ENCODE measurements around the gene SIGMAR1. TPM values are rescaled to one million over a fixed set of nuclear protein-coding genes. Genes with fewer than 3 reads are reported as not detected.

Gene SIGMAR1
- total RNA-seq, 4 donors from 2014 or later: 48.6 to 89.7 (median 76.6) TPM

DNA sequence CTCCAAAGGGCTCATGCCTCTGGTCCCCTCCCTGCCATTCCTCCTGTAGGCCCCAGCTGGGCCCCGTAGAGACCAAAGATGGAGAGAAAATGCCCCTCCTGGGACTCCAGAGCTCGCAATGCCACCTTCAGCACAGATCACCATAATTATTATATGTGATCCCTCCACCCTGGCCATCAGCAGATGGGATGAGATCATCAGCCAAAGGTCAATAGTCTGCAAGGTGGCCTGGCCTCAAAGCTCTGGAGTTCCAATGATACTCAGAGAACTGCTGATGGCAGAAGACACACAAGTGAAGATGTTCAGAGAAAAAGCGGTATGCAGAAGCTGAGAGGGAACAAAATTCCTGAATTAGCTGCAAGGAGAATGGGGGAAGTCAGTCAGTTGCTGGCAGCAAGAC is 30.7 kb downstream of the SIGMAR1 start:
- no peaks in the 10 kb centered on the region for H3K9me3 ChIP-seq

GRCh38 chr9:34606190-34606589 is 31.4 kb downstream of the SIGMAR1 start:
- DNase-seq: no peak
- peaks cover 5 to 6% of the 10 kb centered on the region in 2 donors for H3K4me1 ChIP-seq
- intact Hi-C loops (cut with DNase I): no loop called here
- no peaks in the 10 kb centered on the region for H3K27me3 ChIP-seq
- H3K9me3 ChIP-seq: no peaks in the 10 kb centered on the region
- no peaks in the 10 kb centered on the region for H3K36me3 ChIP-seq
- TF ChIP-seq CTCF (IDR thresholded peaks at IDR 0.05) (no peak), POLR2A (IDR thresholded peaks at IDR 0.05) (no peak)
- no peak overlapping the region for H3K4me3 ChIP-seq (replicated peaks in 1 of 3)
- H3K27ac ChIP-seq: no peak overlapping the region

More for the DNA sequence above, 30.7 kb downstream of the SIGMAR1 start:
- H3K4me1 ChIP-seq: peaks cover 9% of the 10 kb centered on the region in 2 donors
- H3K27ac ChIP-seq: no peak overlapping the region
- WGBS, 2 donors: 83 to 85% methylated on average over 3 of the region's 3 CpGs
- intact Hi-C loops (cut with DNase I): no loop called here
- TF ChIP-seq CTCF (IDR thresholded peaks at IDR 0.05): no peak
- no peak for TF ChIP-seq POLR2A (IDR thresholded peaks at IDR 0.05)
- DNase-seq: no peak
- H3K36me3 ChIP-seq: no peaks in the 10 kb centered on the region
- no peak overlapping the region for H3K4me3 ChIP-seq (replicated peaks in 1 of 3)
- no peaks in the 10 kb centered on the region for H3K27me3 ChIP-seq

GRCh38 chr9:34603610-34604231 is 33.9 kb downstream of the SIGMAR1 start:
- 52 to 53% methylated on average over 4 of the region's 4 CpGs for WGBS, 2 donors
- Histone ChIP-seq H3K27ac (no peak overlapping the region), H3K4me3 (replicated peaks in 1 of 3) (no peak overlapping the region), H3K9me3 (no peaks in the 10 kb centered on the region), H3K36me3 (no peaks in the 10 kb centered on the region), H3K27me3 (no peaks in the 10 kb centered on the region), H3K4me1 (no peaks in the 10 kb centered on the region)
- TF ChIP-seq CTCF (IDR thresholded peaks at IDR 0.05): peak; percentile 74 to 91 (median 82)
- TF ChIP-seq POLR2A (IDR thresholded peaks at IDR 0.05): no peak
- intact Hi-C loops (cut with DNase I): no loop called here
- DNase-seq: peak; percentile 80 to 84

DNA sequence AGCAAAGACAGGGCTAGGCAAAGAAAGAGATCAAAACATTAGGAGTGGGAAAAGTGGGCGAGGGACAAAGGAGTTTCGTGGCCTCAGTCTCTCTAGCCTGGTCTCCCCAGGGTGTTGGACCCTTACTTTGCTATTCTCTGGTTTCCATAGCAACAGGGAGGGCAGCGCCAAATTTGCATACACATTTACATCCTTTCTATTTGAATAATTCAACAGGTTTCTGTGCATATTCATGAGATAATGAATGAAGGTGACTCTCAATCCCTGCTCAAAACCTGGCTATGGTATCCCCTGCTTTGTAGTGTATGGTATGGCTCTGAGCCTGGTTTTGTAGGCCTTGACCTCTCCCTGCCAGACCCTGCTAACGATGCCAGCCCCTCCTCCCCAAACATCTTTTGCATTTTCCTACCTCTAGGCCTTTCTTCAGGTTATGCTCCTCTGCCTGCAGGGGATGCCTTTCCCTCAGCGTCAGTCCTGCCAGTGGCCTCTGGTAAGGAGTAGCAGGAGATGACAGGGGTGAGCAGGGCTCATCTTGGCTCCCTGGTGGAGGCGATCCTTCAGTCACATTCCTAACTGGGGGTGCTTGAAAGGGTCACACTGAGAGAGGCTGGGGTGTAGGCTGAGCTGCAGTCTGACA is 35.5 kb downstream of the SIGMAR1 start:
- Histone ChIP-seq H3K4me1 (no peaks in the 10 kb centered on the region), H3K4me3 (replicated peaks in 1 of 3) (no peak overlapping the region), H3K27me3 (no peaks in the 10 kb centered on the region), H3K9me3 (no peaks in the 10 kb centered on the region), H3K36me3 (no peaks in the 10 kb centered on the region), H3K27ac (no peak overlapping the region)
- DNase-seq: no peak
- intact Hi-C loops (cut with DNase I): no loop called here
- WGBS, 2 donors: 71 to 76% methylated on average over 6 of the region's 6 CpGs
- TF ChIP-seq CTCF (IDR thresholded peaks at IDR 0.05) (no peak), POLR2A (IDR thresholded peaks at IDR 0.05) (no peak)

- intact Hi-C loops (cut with DNase I): no loop called here
- Histone ChIP-seq H3K4me1 (no peaks in the 10 kb centered on the region), H3K27ac (no peak overlapping the region), H3K4me3 (replicated peaks in 1 of 3) (no peak overlapping the region), H3K27me3 (no peaks in the 10 kb centered on the region), H3K36me3 (no peaks in the 10 kb centered on the region), H3K9me3 (no peaks in the 10 kb centered on the region)
- 20 to 38% methylated on average over 1 of the region's 1 CpG for WGBS, 2 donors
- no peak for DNase-seq
- TF ChIP-seq POLR2A (IDR thresholded peaks at IDR 0.05) (no peak), CTCF (IDR thresholded peaks at IDR 0.05) (no peak)
Observed at GRCh38 chr9:34600908-34601307, 36.7 kb downstream of the SIGMAR1 start.
